Activated naive CD4-positive, alpha-beta T cell treated with Interleukin-2 at 50 U/mL for 16 hours (primary cell): ENCODE measurements around the gene HOTAIR.
A peak's percentile ranks its signal among the peaks of the same experiment; 100 is the strongest.

ENCODE experiments used
- DNase-seq: peaks from one replicate; pipeline ENCODE4 v3.0.0-alpha.2; 2020

HOTAIR gene

GRCh38 chr12:53998110-53998899 lies 23.6 kb upstream of the HOTAIR start:
- DNase-seq = no peak

GRCh38 chr12:53997204-53998109 lies 22.7 kb upstream of the HOTAIR start:
- no peak for DNase-seq

- DNase-seq = no peak
Observed at GRCh38 chr12:53996240-53997203, 21.8 kb upstream of the HOTAIR start.

- no peak for DNase-seq
Observed at GRCh38 chr12:53995378-53996239, 20.9 kb upstream of the HOTAIR start.

GRCh38 chr12:53995002-53995377 lies 20.2 kb upstream of the HOTAIR start:
- DNase-seq = peak; percentile 27

- DNase-seq = no peak
Observed at GRCh38 chr12:53994264-53995001, 19.7 kb upstream of the HOTAIR start.

- DNase-seq = no peak
Observed at GRCh38 chr12:53994009-53994263, 19.2 kb upstream of the HOTAIR start.

- DNase-seq = no peak
Observed at GRCh38 chr12:53993162-53994008, 18.6 kb upstream of the HOTAIR start.

- DNase-seq = no peak
Observed at GRCh38 chr12:53992377-53992889, 17.7 kb upstream of the HOTAIR start.

GRCh38 chr12:53991077-53991460 lies 16.3 kb upstream of the HOTAIR start:
- no peak for DNase-seq

- DNase-seq = no peak
Observed at GRCh38 chr12:53990311-53991076, 15.7 kb upstream of the HOTAIR start.

GRCh38 chr12:53989227-53990113 lies 14.7 kb upstream of the HOTAIR start:
- no peak for DNase-seq

GRCh38 chr12:53988541-53989226 lies 13.9 kb upstream of the HOTAIR start:
- DNase-seq = no peak

GRCh38 chr12:53987787-53988230 lies 13.1 kb upstream of the HOTAIR start:
- no peak for DNase-seq

- DNase-seq = no peak
Observed at GRCh38 chr12:53986686-53987483, 12.1 kb upstream of the HOTAIR start.

GRCh38 chr12:53985994-53986685 lies 11.4 kb upstream of the HOTAIR start:
- no peak for DNase-seq
